GM12878 (cell line): Measurements from ENCODE around the gene C16orf74. TPM values are rescaled to one million over a fixed set of nuclear protein-coding genes. Genes with fewer than 3 reads are reported as not detected.

Source experiments
- ATAC-seq: fragments of 200-7000 bp; cut with Tn5 transposase; 3 replicates; pipeline ENCODE4 v1.9.1; 2020; ENCODE audit warnings: mild to moderate bottlenecking, moderate library complexity
- BruUV-seq: library from RNA; stranded (reverse); fragments of 400-500 nt; replicated peaks from 2 replicates; lab custom pipeline; 2021; lab: Mats Ljungman, UMichigan
- CTCF ChIA-PET: fragments of 300-600 bp; sonication (Branson Sonifier 250); formaldehyde crosslinking; extraction: SDS; loops from one replicate; lab custom pipeline; 2021; ENCODE audit warnings: inconsistent platforms; lab: Yijun Ruan, JAX
- POLR2A ChIA-PET: fragments of 350-600 bp; formaldehyde crosslinking; extraction: SDS; loops from one replicate; lab custom pipeline; 2021; ENCODE audit warnings: inconsistent platforms; lab: Charles Lee
- RAD21 ChIA-PET: fragments of 300-600 bp; sonication (Branson Sonifier 250); formaldehyde crosslinking; loops from one replicate; lab custom pipeline; 2023; ENCODE audit warnings: antibody characterized with exemption; ENCODE audit not compliant: unreplicated experiment; lab: Charles Lee
- SMC1A ChIA-PET: fragments of 300-600 bp; sonication (Branson Sonifier 250); formaldehyde crosslinking; loops from one replicate; lab custom pipeline; 2023; ENCODE audit not compliant: unreplicated experiment, uncharacterized antibody; lab: Charles Lee
- DNase-seq: peaks from one replicate; pipeline ENCODE4 v3.0.0-alpha.2; 2011; ENCODE audit warnings: low read depth, low spot score
- FAIRE-seq: peaks from 3 replicates; lab custom pipeline; 2011; peaks lifted over from hg19 to GRCh38; lab: Jason Lieb, UNC
- H2AFZ ChIP-seq: 2 replicates; pipeline ENCODE4 v1.6.0; 2011; ENCODE audit warnings: low read depth, low read length, control low read depth; ENCODE audit not compliant: control insufficient read depth
- H3K27ac ChIP-seq: 2 replicates; pipeline ENCODE4 v1.5.1; 2011; ENCODE audit warnings: control low read depth; ENCODE audit not compliant: control insufficient read depth, insufficient read depth
- H3K27me3 ChIP-seq, 2 experiments: replicated peaks in 1 of 2; 2 replicates each; pipeline versions ENCODE4 v1.6.0 to v1.6.1; 2011; ENCODE audit warnings: low read length in 1 of 2; ENCODE audit not compliant: control insufficient read depth in 2 of 2, insufficient read depth in 2 of 2
- H3K36me3 ChIP-seq, 2 experiments: 2 replicates each; pipeline ENCODE4 v1.5.1; 2011; ENCODE audit warnings: low read length in 1 of 2; ENCODE audit not compliant: control insufficient read depth in 2 of 2, insufficient read depth in 2 of 2
- H3K4me1 ChIP-seq: 2 replicates; pipeline ENCODE4 v1.6.1; 2011; ENCODE audit warnings: mild to moderate bottlenecking, low read length, moderate library complexity, mixed read lengths; ENCODE audit not compliant: control insufficient read depth, insufficient read depth
- H3K4me2 ChIP-seq: 2 replicates; pipeline ENCODE4 v1.6.0; 2011; ENCODE audit warnings: control low read depth; ENCODE audit not compliant: control insufficient read depth, insufficient read depth
- H3K4me3 ChIP-seq: fragments of 200-600 bp; sonication (generic); 2 replicates; pipeline ENCODE4 v1.5.1; 2016
- H3K79me2 ChIP-seq: 2 replicates; pipeline ENCODE4 v1.6.0; 2011; ENCODE audit warnings: low read length; ENCODE audit not compliant: control insufficient read depth, insufficient read depth
- H3K9ac ChIP-seq: 2 replicates; pipeline ENCODE4 v1.8.0; 2011; ENCODE audit warnings: low read length, control low read depth, mixed read lengths; ENCODE audit not compliant: control insufficient read depth, insufficient read depth
- H3K9me3 ChIP-seq: replicated peaks from 3 replicates; pipeline ENCODE4 v1.5.1; 2011; ENCODE audit warnings: mild to moderate bottlenecking, low read length; ENCODE audit not compliant: control insufficient read depth, insufficient read depth
- H4K20me1 ChIP-seq: 2 replicates; pipeline ENCODE4 v1.6.0; 2011; ENCODE audit not compliant: control insufficient read depth, insufficient read depth
- CBX3 ChIP-seq: fragments of 200-600 bp; sonication (generic); IDR thresholded peaks from 2 replicates; pipeline ENCODE4 v1.6.1; 2016; ENCODE audit warnings: low read depth, borderline replicate concordance
- CEBPB ChIP-seq, 2 experiments: fragments of 150-350 bp in 1 of 2; IDR thresholded peaks; 2 replicates each; pipeline ENCODE4 v1.6.1; 2012 to 2014; ENCODE audit warnings: low read depth in 2 of 2, low read length in 2 of 2, borderline replicate concordance in 1 of 2, inconsistent platforms in 1 of 2
- MLLT1 ChIP-seq: fragments of 450-650 bp; IDR thresholded peaks from 2 replicates; pipeline ENCODE4 v1.6.1; 2016; ENCODE audit warnings: mild to moderate bottlenecking
- PAX5 ChIP-seq: IDR thresholded peaks from 2 replicates; pipeline ENCODE4 v1.6.1; 2011; ENCODE audit warnings: low read depth, low read length, borderline replicate concordance
- RB1 ChIP-seq: fragments of 450-650 bp; formaldehyde crosslinking; IDR thresholded peaks from 2 replicates; pipeline ENCODE4 v1.6.1; 2017; ENCODE audit warnings: mild to moderate bottlenecking, borderline replicate concordance
- TCF3 ChIP-seq: IDR thresholded peaks from 2 replicates; pipeline ENCODE4 v1.6.1; 2012; ENCODE audit warnings: low read depth, mild to moderate bottlenecking, low read length, borderline replicate concordance; ENCODE audit not compliant: insufficient read depth
- ZNF207 ChIP-seq: fragments of 450-650 bp; IDR thresholded peaks from 2 replicates; pipeline ENCODE4 v1.6.1; 2014; ENCODE audit warnings: antibody characterized with exemption, mild to moderate bottlenecking, borderline replicate concordance
- WGBS: methylation state at CpG from one replicate; pipeline ENCODE4 v1.1.6; 2016; ENCODE audit warnings: low lambda C conversion rate; ENCODE audit not compliant: insufficient replicate concordance, insufficient coverage; ENCODE audit errors: missing lambda C conversion rate; 5-methylcytosine and 5-hydroxymethylcytosine counted together
- in situ Hi-C: fragments of 300-500 bp; cut with MboI; formaldehyde crosslinking; loops from 9 replicates; pipeline ENCODE4 v1.14.3; 2018; ENCODE audit warnings: mixed read lengths
- intact Hi-C: fragments of 100-400 bp; cut with micrococcal nuclease; formaldehyde crosslinking; loops from one replicate; pipeline ENCODE4 v1.14.2; 2022; ENCODE audit not compliant: unreplicated experiment
- polyA plus RNA-seq, 11 experiments: library from polyadenylated mRNA; depleted of rRNA in 4 of 11; unstranded in 6 of 11; stranded (reverse) in 5 of 11; fragments of >200 nt; fragmentation: Nextera tagmentation in 4 of 11; fragmentation: Illumina TruSeq in 1 of 11; extraction: Ambion mirVana in 4 of 11; extraction: Trizol in 1 of 11; gene quantifications; 1 replicate in 1 of 11; 2 replicates in 10 of 11; pipeline versions ENCODE4 v1.2.1 to v1.2.3, GENCODE V29; 2011 to 2016; ENCODE audit warnings: inconsistent platforms in 2 of 11, missing spikeins in 2 of 11, low read depth in 1 of 11
- total RNA-seq, 4 experiments: library from RNA; depleted of rRNA in 3 of 4; stranded (reverse); fragments of >200 nt in 3 of 4; fragmentation: Illumina TruSeq in 1 of 4; extraction: Trizol in 1 of 4; gene quantifications; 2 replicates each; pipeline versions ENCODE4 v1.2.1 to v1.2.3, GENCODE V29; 2013 to 2021

Gene C16orf74
- total and polyA plus RNA-seq, 10 of the 15 experiments (the other 5 are each of a cell fraction or from before 2014, with no cell fraction given): 0.23 to 20.1 (median 6.8) TPM

DNA sequence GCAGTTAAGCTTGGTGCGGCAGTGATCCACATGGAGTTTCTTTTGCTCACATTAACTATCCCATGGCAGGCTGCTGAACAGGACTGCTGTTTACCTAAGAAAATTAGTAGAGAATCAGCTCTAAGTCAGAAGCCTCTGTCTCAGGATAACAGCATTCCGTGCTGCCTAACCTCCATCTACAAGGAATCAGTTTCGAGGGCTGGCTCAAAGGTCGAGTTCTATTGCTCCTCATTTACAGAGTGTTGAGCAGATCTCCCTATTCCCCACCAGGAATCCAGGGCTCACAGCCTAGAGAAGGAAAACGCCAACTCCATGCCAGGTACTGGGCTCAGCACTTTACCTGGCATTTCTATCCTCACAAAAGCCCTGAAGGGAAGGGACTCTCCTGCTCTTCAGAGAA, 72.1 kb downstream of the C16orf74 start:
- Histone ChIP-seq H3K79me2 (peaks cover 3% of the 10 kb centered on the region), H3K9me3 (no peaks in the 10 kb centered on the region), H3K4me2 (no peak overlapping the region), H3K4me3 (no peak overlapping the region), H3K4me1 (peaks cover 21% of the 10 kb centered on the region), H3K9ac (no peak overlapping the region), H4K20me1 (peaks cover 2% of the 10 kb centered on the region; the same call in 1 of the 2 replicates), H2AFZ (no peak overlapping the region), H3K36me3 (peaks cover 32 to 39% of the 10 kb centered on the region in 2 experiments; a peak in 3 of 4 replicates), H3K27ac (no peak overlapping the region), H3K27me3 (no peaks in the 10 kb centered on the region)
- intact Hi-C loops: loop anchor here (5.0 kb wide), 1 partner anchor 38 kb away; no protein-coding TSS in a partner anchor
- FAIRE-seq (no peak), DNase-seq (no peak), ATAC-seq (no peak)
- SMC1A ChIA-PET: interaction anchor here (0.7 to 1.0 kb wide), 2 partner anchors 14 to 1868 kb away, joined by 3 read pairs; no protein-coding TSS in a partner anchor
- no TSS peak for BruUV-seq
- WGBS: 98% methylated on average over 5 of the region's 5 CpGs
- RAD21 ChIA-PET: no interaction called here
- TF ChIP-seq MLLT1 (no peak), CBX3 (no peak), PAX5 (no peak), CEBPB (IDR thresholded peaks at IDR 0.05; ENCODE audit: borderline replicate concordance in 1 of 2, low read depth in 2 of 2, low read length in 2 of 2) (no peak), TCF3 (no peak), ZNF207 (no peak), RB1 (no peak)
- in situ Hi-C loops: no loop called here
- POLR2A ChIA-PET: no interaction called here
- CTCF ChIA-PET: interaction anchor here (0.6 to 2.7 kb wide), 3 partner anchors 39 to 339 kb away, joined by 3 to 7 read pairs (median 4); no protein-coding TSS in a partner anchor
